ENCODE results near the gene CCDC91.

DNA sequence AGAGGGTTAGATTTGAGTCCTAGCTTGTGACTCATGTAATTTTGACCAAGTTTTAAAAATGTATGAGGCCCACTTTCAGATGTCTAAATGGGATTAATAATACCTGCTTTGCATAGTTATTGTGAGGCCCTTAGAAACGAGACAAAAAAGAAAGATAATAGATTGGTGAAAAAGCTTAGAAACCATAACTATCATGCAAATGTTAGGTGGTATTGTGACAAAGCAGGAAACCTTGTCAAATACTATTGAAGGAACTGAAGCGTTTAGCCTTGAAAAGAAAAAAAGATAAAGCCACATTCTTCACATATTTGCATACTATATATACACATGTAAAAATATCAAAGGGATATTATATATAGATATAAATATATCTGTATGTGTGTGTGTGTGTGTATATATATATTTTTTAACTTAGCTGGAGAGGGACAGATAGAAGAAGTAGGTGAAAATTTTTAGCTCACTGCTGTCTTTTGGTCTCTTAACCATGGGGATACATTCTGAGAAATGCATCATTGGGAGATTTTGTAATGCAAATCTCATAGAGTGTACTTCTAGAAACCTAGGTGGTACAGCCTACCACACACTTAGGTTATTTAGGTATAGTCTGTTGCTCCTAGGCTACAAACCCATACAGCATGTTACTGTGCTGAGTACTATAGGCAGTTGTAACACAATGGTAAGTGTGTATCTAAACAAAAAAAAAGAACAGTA lies 270.3 kb downstream of the CCDC91 start:
- no peak for TF ChIP-seq REST (IDR thresholded peaks at IDR 0.05; ENCODE audit: insufficient replicate concordance, low read depth)
- TF ChIP-seq, protein P1, sequence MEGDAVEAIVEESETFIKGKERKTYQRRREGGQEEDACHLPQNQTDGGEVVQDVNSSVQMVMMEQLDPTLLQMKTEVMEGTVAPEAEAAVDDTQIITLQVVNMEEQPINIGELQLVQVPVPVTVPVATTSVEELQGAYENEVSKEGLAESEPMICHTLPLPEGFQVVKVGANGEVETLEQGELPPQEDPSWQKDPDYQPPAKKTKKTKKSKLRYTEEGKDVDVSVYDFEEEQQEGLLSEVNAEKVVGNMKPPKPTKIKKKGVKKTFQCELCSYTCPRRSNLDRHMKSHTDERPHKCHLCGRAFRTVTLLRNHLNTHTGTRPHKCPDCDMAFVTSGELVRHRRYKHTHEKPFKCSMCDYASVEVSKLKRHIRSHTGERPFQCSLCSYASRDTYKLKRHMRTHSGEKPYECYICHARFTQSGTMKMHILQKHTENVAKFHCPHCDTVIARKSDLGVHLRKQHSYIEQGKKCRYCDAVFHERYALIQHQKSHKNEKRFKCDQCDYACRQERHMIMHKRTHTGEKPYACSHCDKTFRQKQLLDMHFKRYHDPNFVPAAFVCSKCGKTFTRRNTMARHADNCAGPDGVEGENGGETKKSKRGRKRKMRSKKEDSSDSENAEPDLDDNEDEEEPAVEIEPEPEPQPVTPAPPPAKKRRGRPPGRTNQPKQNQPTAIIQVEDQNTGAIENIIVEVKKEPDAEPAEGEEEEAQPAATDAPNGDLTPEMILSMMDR (IDR thresholded peaks at IDR 0.05; ENCODE audit: insufficient read depth, low read length) = no peak
